HG03439 (cell line): Measurements from ENCODE around the gene SCIMP.
"Not testable (repeated sequence)": the region's sequence is repeated elsewhere in the genome, so short reads cannot be mapped to it uniquely, and the experiment has no call there.

Experiments used
- ATAC-seq: cut with Tn5 transposase; IDR thresholded peaks from one replicate; pipeline ENCODE4 v1.9.1; 2021; ENCODE audit warnings: mild to moderate bottlenecking, moderate library complexity; ENCODE audit not compliant: unreplicated experiment

SCIMP gene

DNA sequence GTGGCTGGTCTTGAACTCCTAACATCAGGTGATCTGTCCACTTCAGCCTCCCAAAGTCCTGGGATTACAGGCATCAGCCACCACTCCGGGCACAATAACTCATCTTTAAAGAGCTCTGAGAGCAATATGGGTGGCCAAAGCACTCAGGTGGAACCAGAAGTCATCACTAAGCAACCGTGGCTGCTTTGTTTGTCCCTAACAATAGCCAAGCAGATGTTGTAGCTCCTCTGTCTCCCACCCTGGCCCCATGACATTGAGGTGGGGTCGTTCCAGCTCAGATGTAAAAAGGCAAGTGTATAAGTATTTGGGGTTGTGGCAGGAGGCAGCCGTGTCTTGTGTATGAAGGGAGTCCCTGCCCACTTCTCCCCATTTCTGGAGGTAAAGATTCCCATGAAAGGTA lies 3.7 kb upstream of the SCIMP start:
- no peak for ATAC-seq

DNA sequence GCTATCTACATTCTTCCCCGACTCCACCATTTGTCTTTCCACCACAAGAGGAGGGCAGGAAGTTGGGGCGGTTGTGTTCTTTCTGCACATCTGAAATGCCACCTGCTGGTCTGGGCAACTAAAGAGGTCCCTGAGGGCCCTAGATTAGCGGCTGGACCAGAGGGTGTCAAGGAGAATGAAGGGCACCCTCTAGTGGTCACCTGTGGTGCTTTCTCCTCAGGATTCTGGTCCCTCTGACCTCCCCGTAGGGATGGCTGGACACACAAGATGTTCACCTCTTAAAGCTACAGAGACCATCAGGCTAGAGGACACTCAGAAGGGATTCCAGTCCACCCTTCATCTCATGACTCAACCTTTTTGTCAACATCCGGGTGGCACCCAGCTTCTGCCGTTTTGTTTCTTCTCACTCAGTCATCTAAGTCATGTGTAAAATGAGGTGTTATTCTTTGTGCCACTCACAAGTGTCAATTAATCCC lies 2.9 kb upstream of the SCIMP start:
- ATAC-seq = no peak

DNA sequence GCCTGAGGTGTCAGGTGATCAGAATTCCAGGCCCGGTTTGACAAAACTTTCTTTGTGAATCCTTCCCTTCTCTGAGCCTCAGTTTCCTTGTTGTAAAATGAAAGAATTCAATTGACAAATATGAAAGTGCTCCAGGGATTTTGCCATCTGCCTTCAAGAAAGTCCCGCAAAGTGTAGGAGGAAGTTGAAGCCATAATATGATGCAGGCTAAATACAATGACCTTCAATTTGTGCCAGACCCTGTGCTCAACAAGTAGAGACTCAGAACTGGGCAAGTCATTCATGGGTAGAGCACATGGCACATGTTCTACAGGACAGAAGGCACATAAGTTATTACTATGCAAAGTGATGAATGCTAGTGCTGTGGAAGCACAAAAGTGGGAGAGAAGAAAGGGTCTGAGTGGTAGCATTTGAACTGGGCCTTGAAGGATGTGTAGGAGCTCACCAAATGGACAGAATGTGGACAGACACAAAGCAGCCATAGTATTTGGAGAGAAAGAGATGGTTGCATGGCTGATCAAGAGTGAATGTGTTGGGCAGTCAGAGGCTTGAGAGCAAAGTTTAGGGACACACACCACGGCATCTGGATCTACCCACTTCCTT lies 2.4 kb upstream of the SCIMP start:
- no peak for ATAC-seq

DNA sequence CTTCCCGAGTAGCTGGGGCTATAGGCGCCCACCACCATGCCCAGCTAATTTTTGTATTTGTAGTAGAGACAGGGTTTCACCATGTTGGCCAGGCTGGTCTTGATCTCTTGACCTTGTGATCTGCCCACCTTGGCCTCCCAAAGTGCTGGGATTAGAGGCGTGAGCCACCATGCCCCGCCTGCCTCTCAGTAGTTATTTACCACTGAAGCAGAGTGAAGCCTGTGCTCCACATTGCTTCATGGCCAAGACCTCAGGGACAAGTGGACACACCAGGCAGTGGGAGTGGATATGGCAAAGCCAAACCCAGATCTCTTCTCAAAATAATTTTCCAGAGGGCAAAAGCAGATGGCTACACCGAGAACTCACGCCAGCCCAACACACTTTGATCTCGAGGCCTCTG lies 1.2 kb downstream of the SCIMP start:
- not testable (repeated sequence) for ATAC-seq

DNA sequence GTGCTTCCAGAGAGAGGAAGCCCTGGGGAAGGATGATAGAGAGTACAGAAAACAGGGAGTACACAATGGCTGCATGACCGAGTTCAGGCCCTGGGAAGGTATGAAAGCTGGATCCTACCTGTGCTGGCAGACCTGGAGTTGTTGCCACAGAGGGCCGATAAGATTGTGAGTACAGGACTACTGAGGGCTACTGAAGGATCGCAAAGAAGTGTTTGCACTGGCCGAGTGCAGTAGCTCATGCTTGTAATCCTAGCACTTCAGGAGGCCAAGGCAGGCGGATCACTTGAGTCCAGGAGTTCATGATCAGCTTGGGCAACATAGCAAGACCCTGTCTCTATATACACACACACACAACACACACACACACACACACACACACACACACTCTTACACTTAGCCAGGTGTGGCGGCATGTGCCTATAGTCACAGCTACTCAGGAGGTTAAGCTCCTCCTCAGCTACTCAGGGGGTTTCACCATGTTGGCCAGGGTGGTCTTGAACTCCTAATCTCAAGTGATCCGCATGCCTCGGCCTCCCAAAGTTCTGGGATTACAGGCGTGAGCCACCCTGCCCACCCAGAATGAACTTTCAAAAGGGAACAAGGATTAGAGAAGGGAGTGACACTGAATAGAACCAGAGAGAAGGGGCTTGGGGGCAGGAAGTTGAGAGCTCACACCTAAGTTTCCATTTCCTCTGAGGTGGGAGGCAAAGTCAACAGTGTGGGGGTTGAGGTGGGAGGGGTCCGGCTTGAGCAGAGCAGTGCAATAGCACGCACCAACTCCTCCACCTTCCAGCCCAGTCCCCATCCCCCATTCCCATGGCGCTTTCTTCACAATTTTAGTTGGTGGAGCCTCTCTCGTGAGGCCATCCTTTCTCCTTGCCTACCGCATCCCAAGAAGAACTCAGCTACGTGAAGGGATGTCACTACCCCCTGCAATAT lies 7.5 kb downstream of the SCIMP start:
- no peak for ATAC-seq

DNA sequence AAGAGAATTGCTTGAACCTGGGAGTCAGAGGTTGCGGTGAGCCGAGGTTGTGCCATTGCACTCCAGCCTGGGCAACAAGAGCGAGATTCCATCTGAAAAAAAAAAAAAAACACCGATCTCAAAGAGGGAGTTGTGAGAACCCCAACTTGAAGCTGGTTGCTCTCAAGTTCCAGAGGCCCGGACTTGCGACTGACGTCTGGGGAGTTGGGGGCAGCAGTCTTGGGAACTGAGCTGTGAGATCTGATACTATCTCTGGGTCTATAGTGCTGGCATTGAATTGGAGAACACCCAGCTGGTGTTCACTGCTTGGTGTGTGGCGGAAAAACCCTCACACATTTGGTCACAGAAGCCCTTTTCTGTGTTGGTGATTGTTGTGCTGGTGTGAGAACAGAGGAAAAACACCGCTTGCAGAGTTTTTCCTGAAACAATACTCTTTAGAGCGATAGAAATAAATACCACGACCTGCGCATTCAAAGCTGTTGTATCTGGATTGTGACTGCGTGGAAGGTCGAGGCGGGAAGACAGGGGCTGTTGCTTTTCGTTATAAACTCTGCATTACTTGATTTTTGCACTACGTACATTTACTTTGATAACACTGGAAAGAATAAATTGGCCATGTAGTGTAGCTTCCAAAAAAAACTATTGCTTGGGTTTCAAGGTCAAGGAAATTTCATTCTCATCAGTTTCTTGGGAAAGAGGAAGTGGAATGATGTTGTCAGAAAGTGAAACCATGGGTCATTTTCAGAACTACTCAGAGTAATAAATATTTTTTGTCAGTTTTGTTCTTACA lies 8.8 kb downstream of the SCIMP start:
- no peak for ATAC-seq

DNA sequence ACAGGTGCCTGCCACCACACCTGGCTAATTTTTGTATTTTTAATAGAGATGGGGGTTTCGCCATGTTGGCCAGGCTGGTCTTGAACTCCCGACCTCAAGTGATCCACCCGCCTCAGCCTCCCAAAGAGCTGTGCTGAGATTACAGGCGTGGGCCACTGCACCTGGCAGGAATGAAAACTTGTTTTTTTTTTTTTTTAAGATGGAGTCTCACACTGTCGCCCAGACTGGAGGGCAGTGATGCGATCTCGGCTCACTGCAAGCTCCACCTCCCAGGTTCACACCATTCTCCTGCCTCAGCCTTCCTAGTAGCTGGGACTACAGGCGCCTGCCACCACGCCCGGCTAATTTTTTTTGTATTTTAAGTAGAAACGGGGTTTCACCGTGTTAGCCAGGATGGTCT lies 12.7 kb downstream of the SCIMP start:
- ATAC-seq = not testable (repeated sequence)

DNA sequence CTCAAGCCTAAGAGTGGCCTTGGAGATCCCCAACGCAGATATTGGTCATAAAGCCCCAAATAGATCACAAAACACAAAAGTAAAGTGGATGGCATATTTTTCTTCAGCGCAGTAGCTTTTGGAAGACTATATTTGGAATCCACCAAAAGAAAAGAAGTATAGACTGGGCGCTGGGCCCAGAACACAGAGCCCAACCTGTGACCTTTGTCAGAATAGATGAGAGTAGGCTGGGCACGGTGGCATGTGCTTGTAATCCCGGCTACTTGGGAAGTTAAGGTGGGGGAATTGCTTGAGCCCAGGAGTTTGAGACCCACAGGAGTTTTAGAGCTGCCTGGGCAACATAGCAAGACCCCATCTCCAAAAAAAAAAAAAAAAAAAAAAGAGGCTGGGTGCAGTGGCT lies 14.6 kb downstream of the SCIMP start:
- no peak for ATAC-seq

DNA sequence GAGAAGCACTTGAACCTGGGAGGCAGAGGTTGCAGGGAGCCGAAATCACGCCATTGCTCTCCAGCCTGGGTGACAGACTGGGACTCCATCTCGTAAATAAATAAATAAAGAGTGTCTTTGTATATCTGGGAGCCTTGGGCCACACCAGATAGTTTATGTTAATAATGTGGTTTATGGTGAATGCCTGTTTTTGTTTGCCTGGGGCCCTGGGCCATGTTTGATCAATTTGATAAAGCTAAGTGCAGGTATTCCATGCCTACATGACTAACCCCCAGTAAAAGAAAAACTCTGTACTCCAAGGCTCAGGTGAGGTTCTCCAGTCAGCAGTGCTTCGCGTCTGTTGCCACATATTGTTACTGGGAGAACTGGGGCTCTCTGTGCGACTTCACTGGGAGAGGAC lies 15.1 kb downstream of the SCIMP start:
- no peak for ATAC-seq

DNA sequence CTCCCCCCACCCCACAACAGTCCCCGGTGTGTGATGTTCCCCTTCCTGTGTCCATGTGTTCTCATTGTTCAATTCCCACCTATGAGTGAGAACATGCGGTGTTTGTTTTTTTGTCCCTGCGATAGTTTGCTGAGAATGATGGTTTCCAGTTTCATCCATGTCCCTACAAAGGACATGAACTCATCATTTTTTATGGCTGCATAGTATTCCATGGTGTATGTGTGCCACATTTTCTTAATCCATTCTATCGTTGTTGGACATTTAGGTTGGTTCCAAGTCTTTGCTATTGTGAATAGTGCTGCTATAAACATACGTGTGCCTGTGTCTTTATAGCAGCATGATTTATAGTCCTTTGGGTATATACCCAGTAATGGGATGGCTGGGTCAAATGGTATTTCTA lies 17.1 kb downstream of the SCIMP start:
- ATAC-seq = not testable (repeated sequence)

DNA sequence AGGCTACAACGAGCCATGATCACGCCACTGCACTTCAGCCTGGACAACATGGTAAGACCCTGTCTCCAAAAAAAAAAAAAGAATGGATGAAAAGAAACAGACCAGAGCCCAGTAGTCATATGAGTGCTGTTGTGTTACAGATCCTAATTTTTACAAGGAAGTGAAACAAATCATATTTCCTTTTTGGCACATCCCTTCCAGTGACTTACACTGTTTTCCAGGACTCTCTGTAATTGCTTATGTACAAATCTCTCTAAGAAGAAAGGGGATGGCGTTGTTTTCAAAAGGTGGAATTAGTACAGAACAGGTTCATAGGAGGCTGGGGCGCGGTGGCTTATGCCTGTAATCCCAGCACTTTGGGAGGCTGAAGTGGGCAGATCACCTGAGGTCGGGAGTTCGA lies 23.2 kb downstream of the SCIMP start:
- no peak for ATAC-seq

DNA sequence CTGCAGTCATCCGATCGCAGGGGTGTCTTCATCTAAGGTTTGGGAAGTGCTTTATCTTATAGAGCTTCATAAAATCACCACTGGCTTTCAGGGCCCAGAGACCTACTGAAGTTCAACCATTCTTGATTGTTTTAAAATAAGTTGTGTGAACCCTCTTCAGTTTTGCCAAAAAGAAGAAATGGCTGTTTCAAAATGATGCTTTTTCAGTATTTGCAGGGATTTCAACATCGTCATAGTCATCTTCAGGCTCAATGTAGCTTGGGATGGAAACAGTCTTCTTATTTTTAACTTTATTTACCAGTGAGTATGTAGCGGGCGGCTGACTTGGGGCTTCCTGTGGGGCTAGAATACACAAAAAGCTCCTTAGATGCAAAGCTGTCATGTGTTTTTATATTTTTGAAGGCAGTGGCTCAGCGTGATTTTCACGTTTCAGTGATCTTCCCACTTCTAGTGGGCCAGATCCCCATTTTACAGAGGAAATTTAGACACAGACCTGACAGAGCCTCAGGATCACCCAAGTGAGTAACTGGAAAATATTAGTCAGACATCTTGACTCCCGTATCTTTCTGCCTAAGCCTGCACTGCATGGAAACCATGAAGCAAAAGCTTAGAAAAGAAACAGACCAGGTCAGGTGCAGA lies 23.9 kb downstream of the SCIMP start:
- ATAC-seq = no peak

DNA sequence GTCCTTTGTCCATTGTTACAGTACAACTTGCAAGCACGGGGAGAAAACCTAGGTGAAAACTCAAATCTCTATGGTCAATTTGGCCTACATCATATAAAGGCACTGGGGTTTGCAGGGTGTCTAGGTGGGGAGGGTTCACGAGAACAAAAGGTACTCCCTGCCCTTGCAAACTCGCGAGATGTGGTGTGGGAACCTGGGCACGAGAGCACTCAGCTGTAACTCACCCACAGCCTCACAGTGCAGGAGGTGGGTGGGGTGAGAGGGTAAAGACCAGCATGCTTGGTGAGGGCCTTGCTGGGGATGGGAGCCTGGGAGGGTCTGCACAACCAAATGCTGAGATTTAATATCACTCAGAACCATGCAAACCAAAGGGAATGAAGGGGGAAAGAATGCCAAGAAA lies 24.6 kb downstream of the SCIMP start:
- no peak for ATAC-seq

DNA sequence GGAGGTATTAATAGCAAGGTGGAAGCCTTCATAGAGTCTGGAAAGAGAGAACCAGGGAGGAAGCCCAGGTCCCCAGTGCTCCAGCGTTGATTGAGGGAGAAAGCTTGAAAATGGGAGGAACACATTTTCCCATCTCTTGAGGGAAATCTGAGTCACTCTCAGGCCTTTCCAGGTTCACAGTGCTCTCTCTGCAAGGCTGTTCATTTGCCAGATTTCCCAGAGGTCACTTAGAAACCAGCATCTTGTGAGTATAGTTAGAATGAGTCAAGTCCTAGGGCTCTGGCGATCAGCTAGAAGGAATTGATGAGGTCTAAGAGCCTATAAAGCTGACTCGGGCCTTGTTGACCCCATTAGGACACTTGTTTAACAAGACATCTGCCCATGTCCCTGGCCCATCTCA lies 25.3 kb downstream of the SCIMP start:
- ATAC-seq = no peak

DNA sequence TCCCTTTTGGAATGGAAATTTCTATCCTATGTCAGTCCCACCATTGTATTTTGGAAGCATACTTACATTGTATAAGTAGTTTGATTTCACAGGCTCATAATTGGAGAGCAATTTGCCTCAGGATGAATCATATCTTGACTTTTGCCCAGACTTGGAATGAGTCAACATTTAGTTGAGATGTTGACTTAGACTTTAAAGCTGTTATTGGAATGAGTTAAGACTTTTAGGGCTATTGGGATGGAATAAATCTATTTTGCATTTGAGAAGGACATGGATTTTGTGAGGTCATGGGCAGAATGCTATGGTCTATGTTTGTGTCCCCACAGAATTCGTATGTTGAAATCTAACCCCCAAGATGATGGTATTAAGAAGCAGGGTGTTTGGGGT lies 30.8 kb downstream of the SCIMP start:
- ATAC-seq = no peak

DNA sequence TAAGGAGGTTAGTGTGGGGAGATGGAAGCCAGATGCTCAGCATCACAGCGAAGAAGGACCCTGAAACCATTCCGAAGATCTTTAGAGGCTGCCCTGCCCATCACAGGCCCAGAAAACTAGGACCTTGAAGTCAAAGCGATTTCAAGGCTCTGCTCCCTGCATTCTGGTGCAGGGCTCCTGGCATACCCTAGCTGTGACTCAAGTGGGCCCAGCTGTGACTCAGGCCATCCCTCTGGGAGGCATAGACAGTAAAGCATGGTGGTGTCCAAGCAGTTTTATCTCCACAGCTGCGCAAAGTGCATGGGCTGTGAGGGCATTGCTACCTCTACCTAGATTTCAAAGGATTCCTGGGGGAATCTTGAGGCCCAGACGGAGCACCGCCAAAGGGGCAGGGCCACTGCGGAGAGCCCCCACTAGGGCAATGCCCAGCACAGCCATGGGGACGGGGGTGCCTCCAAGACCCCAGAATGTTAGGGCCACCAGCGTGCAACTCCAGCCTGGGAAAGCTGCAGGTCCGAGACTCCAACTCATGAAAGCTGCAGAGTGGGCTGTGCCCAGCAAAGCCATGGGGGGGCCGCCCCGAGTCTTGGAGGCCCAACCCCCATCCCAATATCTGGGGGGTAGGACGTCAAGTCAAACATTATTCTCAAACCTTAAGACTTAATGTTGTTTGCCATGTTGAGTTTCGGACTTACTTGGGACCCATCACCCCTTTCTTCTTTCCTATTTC lies 31.3 kb downstream of the SCIMP start:
- no peak for ATAC-seq

DNA sequence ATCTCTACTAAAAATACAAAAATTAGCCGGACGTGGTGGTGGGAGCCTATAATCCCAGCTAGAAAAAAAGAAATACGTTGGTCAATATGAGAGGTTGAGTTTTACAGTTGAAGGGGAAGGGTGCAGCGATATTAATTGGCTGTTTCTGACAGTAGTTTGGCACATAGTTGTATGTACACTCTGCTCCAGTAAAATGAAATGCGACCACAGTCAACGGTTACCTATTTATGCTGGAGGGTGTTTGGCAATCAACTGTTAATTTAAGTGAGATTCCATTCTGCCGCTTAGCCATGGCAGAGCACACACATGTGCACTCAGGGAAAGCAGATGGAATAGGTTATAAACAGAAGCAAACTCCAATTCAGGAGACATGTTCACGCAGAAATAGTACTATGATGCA lies 33.6 kb downstream of the SCIMP start:
- ATAC-seq = no peak

DNA sequence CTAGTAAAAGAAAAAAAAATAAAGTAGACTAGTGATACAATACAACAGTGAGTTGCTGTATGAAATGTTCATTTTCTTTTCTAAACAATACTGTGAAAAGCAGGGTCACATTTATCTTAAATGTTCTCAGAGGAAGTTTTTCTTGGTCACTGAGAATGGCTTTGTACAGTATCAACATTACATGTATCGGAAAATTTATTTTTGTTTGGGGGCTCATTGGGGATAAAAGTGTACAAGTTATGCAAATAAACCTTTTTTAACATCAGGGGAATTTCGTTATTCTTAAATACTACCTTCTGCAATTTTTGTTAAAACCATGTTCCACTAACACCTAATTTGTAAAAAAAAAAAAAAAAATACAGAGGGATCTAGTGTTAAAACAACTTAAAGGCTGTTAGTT lies 34.3 kb downstream of the SCIMP start:
- no peak for ATAC-seq

DNA sequence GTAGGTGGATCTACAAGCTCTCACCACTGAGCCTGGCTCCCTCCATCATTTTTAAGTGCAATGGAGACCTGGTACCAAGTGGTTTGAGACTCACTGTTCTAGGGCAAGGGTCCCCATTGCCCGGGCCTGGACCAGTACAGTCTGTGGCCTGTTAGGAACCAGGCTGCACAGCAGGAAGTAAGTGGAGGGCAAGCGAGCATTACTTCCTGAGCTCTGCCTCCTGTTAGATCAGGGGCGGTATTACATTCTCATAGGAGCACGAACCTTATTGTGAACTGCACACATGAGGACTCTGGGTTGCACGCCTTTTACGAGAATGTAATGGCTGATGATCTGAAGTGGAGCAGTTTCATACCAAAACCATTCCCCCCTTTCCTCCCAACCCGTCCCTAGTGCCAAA lies 36.2 kb downstream of the SCIMP start:
- no peak for ATAC-seq

DNA sequence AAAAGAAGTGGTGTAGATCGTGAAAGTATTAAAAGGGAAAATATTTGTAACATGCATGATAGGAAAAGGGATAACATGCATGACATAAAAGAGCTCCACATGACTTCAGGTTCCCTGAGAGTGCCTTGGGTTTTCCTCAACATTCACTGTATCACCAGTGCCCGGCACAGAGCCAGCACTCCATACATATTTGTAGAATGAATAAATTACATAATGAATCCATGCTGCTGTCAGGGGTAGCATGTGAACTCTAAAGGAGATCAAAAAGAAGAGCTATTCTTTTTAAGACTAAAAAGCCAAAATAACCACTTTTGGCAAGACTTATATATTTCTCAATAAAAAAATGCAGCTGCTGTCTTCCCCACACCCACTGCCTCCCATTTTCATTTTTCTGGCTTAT lies 40.3 kb downstream of the SCIMP start:
- no peak for ATAC-seq
